ENCODE data around the gene MARVELD3.
"Not testable (repeated sequence)": the region's sequence is repeated elsewhere in the genome, so short reads cannot be mapped to it uniquely, and the experiment has no call there.

- TF ChIP-seq CTCF, POLR2A (IDR thresholded peaks at IDR 0.05): not testable (repeated sequence)
Measured at GRCh38 chr16:71595340-71595826, 30.6 kb upstream of the MARVELD3 start.
